Karpas-422 (cell line): ENCODE data around the gene NUDT16L1. TPM values are rescaled to one million over a fixed set of nuclear protein-coding genes. Genes with fewer than 3 reads are reported as not detected.

Experiments used
- DNase-seq: peaks from one replicate; pipeline ENCODE4 v3.0.0-alpha.2; 2015
- H2AFZ ChIP-seq: fragments of 200-600 bp; sonication (generic); 2 replicates; pipeline ENCODE4 v1.6.1; 2014; ENCODE audit warnings: antibody characterized with exemption, low read length, mixed read lengths
- H3K27ac ChIP-seq: fragments of 200-600 bp; sonication (generic); 2 replicates; pipeline ENCODE4 v1.5.1; 2014; ENCODE audit warnings: mild to moderate bottlenecking, low read length, moderate library complexity
- H3K27me3 ChIP-seq: fragments of 200-600 bp; sonication (generic); 2 replicates; pipeline ENCODE4 v1.6.1; 2014; ENCODE audit warnings: low read length, mixed read lengths
- H3K36me3 ChIP-seq: fragments of 200-600 bp; sonication (generic); 2 replicates; pipeline ENCODE4 v1.6.1; 2014; ENCODE audit warnings: low read length, mixed read lengths; ENCODE audit not compliant: insufficient read depth
- H3K4me1 ChIP-seq: fragments of 200-600 bp; sonication (generic); 2 replicates; pipeline ENCODE4 v1.6.1; 2014; ENCODE audit warnings: mild to moderate bottlenecking, low read length, mixed read lengths
- H3K4me2 ChIP-seq: fragments of 200-600 bp; sonication (generic); 2 replicates; pipeline ENCODE4 v1.6.1; 2014; ENCODE audit warnings: low read length, low read depth, mild to moderate bottlenecking; ENCODE audit not compliant: poor library complexity, severe bottlenecking
- H3K4me3 ChIP-seq: fragments of 200-600 bp; sonication (generic); 2 replicates; pipeline ENCODE4 v1.5.1; 2014; ENCODE audit warnings: mild to moderate bottlenecking, antibody characterized with exemption, low read length, mixed read lengths
- H3K79me2 ChIP-seq: fragments of 200-600 bp; sonication (generic); 2 replicates; pipeline ENCODE4 v1.6.1; 2014; ENCODE audit warnings: mild to moderate bottlenecking, low read length, mixed read lengths
- H3K9ac ChIP-seq: fragments of 200-600 bp; sonication (generic); 2 replicates; pipeline ENCODE4 v1.6.0; 2014; ENCODE audit warnings: low read length
- H3K9me2 ChIP-seq: fragments of 200-600 bp; sonication (generic), shearing (Covaris generic); replicated peaks from 2 replicates; pipeline ENCODE4 v1.6.0; 2014; ENCODE audit warnings: mild to moderate bottlenecking, low read length, moderate library complexity; ENCODE audit not compliant: insufficient read depth
- H3K9me3 ChIP-seq: fragments of 300-700, 200-600 bp; sonication (generic); 2 replicates; pipeline ENCODE4 v1.6.1; 2014; ENCODE audit warnings: low read length, mixed read lengths
- H4K20me1 ChIP-seq: fragments of 200-600 bp; sonication (generic); 2 replicates; pipeline ENCODE4 v1.6.1; 2014; ENCODE audit warnings: mild to moderate bottlenecking, antibody characterized with exemption, low read length, low read depth; ENCODE audit not compliant: insufficient read depth
- total RNA-seq: library from RNA; depleted of rRNA; stranded (reverse); fragments of >200 nt; shearing (Covaris generic); gene quantifications from 2 replicates; pipeline ENCODE4 v1.2.3, GENCODE V29; 2014; ENCODE audit warnings: low replicate concordance

The NUDT16L1 gene
- total RNA-seq, 1 experiment from 2014 or later = 24.0 TPM

- no peak overlapping the region for H3K4me2 ChIP-seq
- H3K36me3 ChIP-seq = no peaks in the 10 kb centered on the region; the same call in 1 of the 2 replicates
- DNase-seq = no peak
- H3K27me3 ChIP-seq = no peaks in the 10 kb centered on the region
- no peak overlapping the region for H3K27ac ChIP-seq
- H3K79me2 ChIP-seq = no peaks in the 10 kb centered on the region
- no peaks in the 10 kb centered on the region for H3K9me2 ChIP-seq
- H3K9ac ChIP-seq = no peak overlapping the region
- H3K4me3 ChIP-seq = no peak overlapping the region
- H2AFZ ChIP-seq = no peak overlapping the region
- H3K4me1 ChIP-seq = no peaks in the 10 kb centered on the region
- no peaks in the 10 kb centered on the region for H3K9me3 ChIP-seq
- no peaks in the 10 kb centered on the region for H4K20me1 ChIP-seq
Observed at GRCh38 chr16:4709481-4709880, 16.1 kb downstream of the NUDT16L1 start.

- Histone ChIP-seq H3K4me2 (no peak overlapping the region), H2AFZ (no peak overlapping the region), H4K20me1 (no peaks in the 10 kb centered on the region), H3K9ac (no peak overlapping the region), H3K4me3 (no peak overlapping the region), H3K36me3 (no peaks in the 10 kb centered on the region; the same call in 1 of the 2 replicates), H3K27me3 (no peaks in the 10 kb centered on the region), H3K79me2 (0 out of 2 replicates have a peak, but pooled peaks cover 6% of the 10 kb centered on the region), H3K27ac (no peak overlapping the region), H3K9me3 (no peaks in the 10 kb centered on the region), H3K9me2 (no peaks in the 10 kb centered on the region), H3K4me1 (peaks cover 8% of the 10 kb centered on the region)
- no peak for DNase-seq
Observed at GRCh38 chr16:4713663-4714501, 20.5 kb downstream of the NUDT16L1 start.

- no peak for DNase-seq
- 0 out of 2 replicates have a peak, but pooled peaks cover 6% of the 10 kb centered on the region for H3K79me2 ChIP-seq
- H3K4me2 ChIP-seq = no peak overlapping the region
Observed at GRCh38 chr16:4714996-4715395, 21.6 kb downstream of the NUDT16L1 start.

GRCh38 chr16:4718466-4718865 is 25.1 kb downstream of the NUDT16L1 start:
- peak overlapping the region; percentile 40 for H3K4me2 ChIP-seq
- H3K9me3 ChIP-seq = no peaks in the 10 kb centered on the region
- no peaks in the 10 kb centered on the region for H3K36me3 ChIP-seq
- H3K9me2 ChIP-seq = no peaks in the 10 kb centered on the region
- H3K27ac ChIP-seq = peak overlapping the region; percentile 69
- 0 out of 2 replicates have a peak, but pooled peaks cover 6% of the 10 kb centered on the region for H3K79me2 ChIP-seq
- no peak for DNase-seq
- H3K27me3 ChIP-seq = no peaks in the 10 kb centered on the region
- H2AFZ ChIP-seq = no peak overlapping the region
- H4K20me1 ChIP-seq = no peaks in the 10 kb centered on the region
- no peak overlapping the region; the same call in 1 of the 2 replicates for H3K4me3 ChIP-seq
- H3K9ac ChIP-seq = no peak overlapping the region
- peaks cover 14% of the 10 kb centered on the region for H3K4me1 ChIP-seq

More at GRCh38 chr16:4714996-4715395, 21.6 kb downstream of the NUDT16L1 start:
- Histone ChIP-seq H3K9me2 (no peaks in the 10 kb centered on the region), H3K27ac (no peak overlapping the region), H3K36me3 (no peaks in the 10 kb centered on the region; the same call in 1 of the 2 replicates), H3K9me3 (no peaks in the 10 kb centered on the region), H3K4me1 (peaks cover 14% of the 10 kb centered on the region), H2AFZ (no peak overlapping the region), H3K27me3 (no peaks in the 10 kb centered on the region), H4K20me1 (no peaks in the 10 kb centered on the region), H3K4me3 (no peak overlapping the region), H3K9ac (no peak overlapping the region)

GRCh38 chr16:4723071-4723767 is 29.9 kb downstream of the NUDT16L1 start:
- Histone ChIP-seq H3K4me2 (no peak overlapping the region), H3K27ac (no peak overlapping the region), H3K36me3 (0 out of 2 replicates have a peak, but pooled peaks cover 3% of the 10 kb centered on the region), H3K9ac (no peak overlapping the region), H3K27me3 (no peaks in the 10 kb centered on the region), H3K9me3 (no peaks in the 10 kb centered on the region), H3K4me3 (no peak overlapping the region), H4K20me1 (no peaks in the 10 kb centered on the region), H3K79me2 (0 out of 2 replicates have a peak, but pooled peaks cover 4% of the 10 kb centered on the region), H3K9me2 (no peaks in the 10 kb centered on the region), H2AFZ (no peak overlapping the region), H3K4me1 (peaks cover 13% of the 10 kb centered on the region)
- no peak for DNase-seq

- Histone ChIP-seq H3K36me3 (0 out of 2 replicates have a peak, but pooled peaks cover 3% of the 10 kb centered on the region), H3K9ac (no peak overlapping the region), H3K27me3 (no peaks in the 10 kb centered on the region), H3K79me2 (no peaks in the 10 kb centered on the region), H3K27ac (no peak overlapping the region), H3K9me2 (no peaks in the 10 kb centered on the region), H3K4me2 (no peak overlapping the region), H2AFZ (no peak overlapping the region), H3K4me3 (no peak overlapping the region), H4K20me1 (no peaks in the 10 kb centered on the region), H3K9me3 (no peaks in the 10 kb centered on the region), H3K4me1 (no peaks in the 10 kb centered on the region)
- no peak for DNase-seq
Observed at GRCh38 chr16:4724661-4725270, 31.4 kb downstream of the NUDT16L1 start.

- no peaks in the 10 kb centered on the region for H3K4me1 ChIP-seq
- H3K36me3 ChIP-seq = 0 out of 2 replicates have a peak, but pooled peaks cover 3% of the 10 kb centered on the region
- H3K27me3 ChIP-seq = no peaks in the 10 kb centered on the region
- H4K20me1 ChIP-seq = no peaks in the 10 kb centered on the region
- no peak overlapping the region for H3K4me2 ChIP-seq
- no peak for DNase-seq
- H2AFZ ChIP-seq = no peak overlapping the region
- H3K27ac ChIP-seq = no peak overlapping the region
- no peak overlapping the region for H3K4me3 ChIP-seq
- H3K9me3 ChIP-seq = no peaks in the 10 kb centered on the region
- no peaks in the 10 kb centered on the region for H3K9me2 ChIP-seq
- H3K79me2 ChIP-seq = peaks cover 1% of the 10 kb centered on the region
- H3K9ac ChIP-seq = no peak overlapping the region
Observed at GRCh38 chr16:4726616-4727015, 33.3 kb downstream of the NUDT16L1 start.

GRCh38 chr16:4728676-4729075 is 35.3 kb downstream of the NUDT16L1 start:
- Histone ChIP-seq H3K9me3 (no peaks in the 10 kb centered on the region), H2AFZ (no peak overlapping the region), H3K27ac (no peak overlapping the region), H3K27me3 (no peaks in the 10 kb centered on the region), H3K36me3 (0 out of 2 replicates have a peak, but pooled peaks cover 3% of the 10 kb centered on the region), H3K9me2 (no peaks in the 10 kb centered on the region), H4K20me1 (no peaks in the 10 kb centered on the region), H3K4me1 (peaks cover 8% of the 10 kb centered on the region), H3K4me2 (no peak overlapping the region), H3K9ac (no peak overlapping the region), H3K4me3 (no peak overlapping the region), H3K79me2 (peaks cover 21% of the 10 kb centered on the region)
- DNase-seq = no peak
